Mononuclear cell (primary cell): Measurements from ENCODE around the gene FSIP1. TPM values are rescaled to one million over a fixed set of nuclear protein-coding genes. Genes with fewer than 3 reads are reported as not detected.

ENCODE experiments used
- H3K27me3 ChIP-seq: 2 replicates; pipeline ENCODE4 v1.6.0; 2011; ENCODE audit warnings: low read length, control low read depth; ENCODE audit not compliant: insufficient read depth
- H3K4me1 ChIP-seq: 2 replicates; pipeline ENCODE4 v1.5.1; 2011; ENCODE audit warnings: mild to moderate bottlenecking, low read length, control low read depth; ENCODE audit not compliant: insufficient read depth
- H3K4me3 ChIP-seq: 2 replicates; pipeline ENCODE4 v1.5.1; 2011; ENCODE audit warnings: mild to moderate bottlenecking, low read length, moderate library complexity
- H3K9me3 ChIP-seq: 2 replicates; pipeline ENCODE4 v1.5.1; 2011; ENCODE audit warnings: low read depth, mild to moderate bottlenecking, control low read depth, low read length
- total RNA-seq: library from RNA; depleted of rRNA; stranded (reverse); fragments of >200 nt; gene quantifications from one replicate; pipeline ENCODE4 v1.2.3, GENCODE V29; 2012

Gene FSIP1
- total RNA-seq, 1 donor = 0.94 TPM

GRCh38 chr15:39730552-39730951 is 52.1 kb downstream of the FSIP1 start:
- Histone ChIP-seq H3K4me1 (no peaks in the 10 kb centered on the region), H3K27me3 (no peaks in the 10 kb centered on the region), H3K4me3 (no peak overlapping the region), H3K9me3 (no peaks in the 10 kb centered on the region)

GRCh38 chr15:39729500-39729899 is 53.1 kb downstream of the FSIP1 start:
- no peaks in the 10 kb centered on the region for H3K4me1 ChIP-seq
- no peaks in the 10 kb centered on the region for H3K9me3 ChIP-seq
- H3K27me3 ChIP-seq = no peaks in the 10 kb centered on the region
- no peak overlapping the region for H3K4me3 ChIP-seq

- H3K9me3 ChIP-seq = no peaks in the 10 kb centered on the region
- H3K4me1 ChIP-seq = no peaks in the 10 kb centered on the region
- H3K27me3 ChIP-seq = no peaks in the 10 kb centered on the region
- no peak overlapping the region for H3K4me3 ChIP-seq
These were observed 53.8 kb downstream of the FSIP1 start for GRCh38 chr15:39728845-39729244.

- no peaks in the 10 kb centered on the region for H3K4me1 ChIP-seq
- no peaks in the 10 kb centered on the region for H3K9me3 ChIP-seq
- no peaks in the 10 kb centered on the region for H3K27me3 ChIP-seq
- H3K4me3 ChIP-seq = no peak overlapping the region
These were observed 60.7 kb downstream of the FSIP1 start for GRCh38 chr15:39721893-39722292.

GRCh38 chr15:39720621-39721611 is 61.7 kb downstream of the FSIP1 start:
- Histone ChIP-seq H3K4me3 (no peak overlapping the region), H3K9me3 (no peaks in the 10 kb centered on the region), H3K4me1 (no peaks in the 10 kb centered on the region), H3K27me3 (no peaks in the 10 kb centered on the region)

- Histone ChIP-seq H3K27me3 (no peaks in the 10 kb centered on the region), H3K4me1 (no peaks in the 10 kb centered on the region), H3K9me3 (no peaks in the 10 kb centered on the region), H3K4me3 (no peak overlapping the region)
These were observed 62.6 kb downstream of the FSIP1 start for GRCh38 chr15:39720081-39720480.

- Histone ChIP-seq H3K27me3 (no peaks in the 10 kb centered on the region), H3K9me3 (no peaks in the 10 kb centered on the region), H3K4me1 (no peaks in the 10 kb centered on the region), H3K4me3 (no peak overlapping the region)
These were observed 63.5 kb downstream of the FSIP1 start for GRCh38 chr15:39719109-39719508.

GRCh38 chr15:39717134-39717533 is 65.5 kb downstream of the FSIP1 start:
- no peak overlapping the region for H3K4me3 ChIP-seq
- H3K9me3 ChIP-seq = no peaks in the 10 kb centered on the region
- H3K27me3 ChIP-seq = no peaks in the 10 kb centered on the region
- no peaks in the 10 kb centered on the region for H3K4me1 ChIP-seq

GRCh38 chr15:39714251-39714650 is 68.4 kb downstream of the FSIP1 start:
- H3K27me3 ChIP-seq = no peaks in the 10 kb centered on the region
- H3K4me1 ChIP-seq = no peaks in the 10 kb centered on the region
- no peak overlapping the region for H3K4me3 ChIP-seq
- no peaks in the 10 kb centered on the region for H3K9me3 ChIP-seq

GRCh38 chr15:39713846-39714245 is 68.8 kb downstream of the FSIP1 start:
- Histone ChIP-seq H3K4me3 (no peak overlapping the region), H3K9me3 (no peaks in the 10 kb centered on the region), H3K27me3 (no peaks in the 10 kb centered on the region), H3K4me1 (no peaks in the 10 kb centered on the region)

GRCh38 chr15:39710681-39711080 is 72.0 kb downstream of the FSIP1 start:
- Histone ChIP-seq H3K27me3 (no peaks in the 10 kb centered on the region), H3K4me3 (no peak overlapping the region), H3K9me3 (no peaks in the 10 kb centered on the region), H3K4me1 (no peaks in the 10 kb centered on the region)

GRCh38 chr15:39709941-39710340 is 72.7 kb downstream of the FSIP1 start:
- Histone ChIP-seq H3K4me1 (no peaks in the 10 kb centered on the region), H3K4me3 (no peak overlapping the region), H3K9me3 (no peaks in the 10 kb centered on the region), H3K27me3 (no peaks in the 10 kb centered on the region)

GRCh38 chr15:39706206-39706605 is 76.4 kb downstream of the FSIP1 start:
- Histone ChIP-seq H3K9me3 (no peaks in the 10 kb centered on the region), H3K4me1 (no peaks in the 10 kb centered on the region), H3K27me3 (no peaks in the 10 kb centered on the region), H3K4me3 (no peak overlapping the region)

GRCh38 chr15:39704689-39705088 is 78.0 kb downstream of the FSIP1 start:
- Histone ChIP-seq H3K4me1 (no peaks in the 10 kb centered on the region), H3K9me3 (no peaks in the 10 kb centered on the region), H3K4me3 (no peak overlapping the region), H3K27me3 (no peaks in the 10 kb centered on the region)

GRCh38 chr15:39704235-39704634 is 78.4 kb downstream of the FSIP1 start:
- Histone ChIP-seq H3K9me3 (no peaks in the 10 kb centered on the region), H3K27me3 (no peaks in the 10 kb centered on the region), H3K4me3 (no peak overlapping the region), H3K4me1 (no peaks in the 10 kb centered on the region)

- no peaks in the 10 kb centered on the region for H3K27me3 ChIP-seq
- no peaks in the 10 kb centered on the region for H3K9me3 ChIP-seq
- H3K4me3 ChIP-seq = no peak overlapping the region
- H3K4me1 ChIP-seq = no peaks in the 10 kb centered on the region
These were observed 80.7 kb downstream of the FSIP1 start for GRCh38 chr15:39701988-39702387.
